NCI-H526 (cell line): ENCODE measurements around the gene PYGO2.

ENCODE experiments used
- DNase-seq, 2 experiments: peaks; one replicate each; lab custom pipeline; 2025; lab: John Stamatoyannopoulos, UW

The PYGO2 gene

GRCh38 chr1:154961207-154962155 is at the start of gene PYGO2:
Gene PYGO2, minus strand, starts transcription at chr1:154961782. Its CDS starts 206 bp downstream, at chr1:154961576.
- peak; percentile 87 to 97 for DNase-seq

DNA sequence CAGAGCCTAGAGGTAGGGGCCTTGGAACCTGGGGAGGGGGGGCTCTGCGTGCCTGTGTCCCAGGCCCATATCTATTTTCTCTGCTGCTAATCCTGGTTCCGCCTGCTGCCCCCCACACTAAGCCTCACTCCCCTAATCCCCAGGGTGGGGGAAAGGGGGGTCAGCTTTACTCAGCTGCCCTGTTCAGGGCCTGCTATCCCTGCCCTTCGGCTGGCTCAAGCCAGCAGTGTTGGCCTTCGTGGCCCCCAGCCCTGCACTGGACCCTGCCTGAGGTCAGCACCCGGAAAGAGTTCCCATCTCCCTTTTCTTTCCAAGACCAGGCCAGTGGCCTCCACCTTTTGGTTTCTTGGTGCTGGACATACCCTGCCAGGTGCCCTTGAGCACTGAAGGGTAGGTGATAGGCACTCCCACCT is 49.4 kb upstream of the PYGO2 start:
- no peak for DNase-seq

DNA sequence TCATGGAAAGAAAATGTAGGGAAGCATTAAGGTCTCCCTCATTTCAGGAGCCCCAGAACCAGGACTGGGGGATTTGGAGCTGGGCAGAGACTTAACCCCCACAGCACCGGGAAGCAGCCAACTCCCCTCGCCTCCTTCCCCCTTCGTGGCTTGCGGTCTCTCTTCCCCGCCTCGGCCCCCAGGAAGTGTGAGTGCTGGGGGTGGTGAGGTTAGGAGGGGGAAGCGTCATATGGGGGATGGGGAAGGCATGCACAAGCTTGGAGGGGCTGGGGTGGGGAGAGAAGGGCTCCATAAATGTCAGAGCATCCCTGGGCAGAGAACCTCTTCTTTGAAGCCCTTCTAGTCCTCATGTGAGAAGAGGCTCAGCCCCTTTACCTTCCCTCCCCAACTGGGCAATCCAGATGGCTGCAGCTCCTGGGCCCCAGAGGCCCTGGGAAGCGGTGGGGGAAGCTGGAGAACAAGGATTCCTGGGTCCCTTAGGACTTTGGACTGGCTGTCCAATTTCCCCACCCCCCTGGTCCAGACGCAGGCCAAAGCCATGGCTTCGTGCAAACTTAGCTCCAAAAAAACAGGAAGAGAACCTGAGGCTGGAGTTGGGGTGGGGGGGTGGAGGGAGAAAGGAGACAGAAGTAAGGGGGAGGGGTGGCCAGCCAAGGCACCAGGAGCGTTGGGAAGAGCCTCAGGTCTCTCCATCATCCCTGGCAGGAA is 48.8 kb upstream of the PYGO2 start:
- no peak for DNase-seq

- no peak for DNase-seq
These were observed 48.2 kb upstream of the PYGO2 start for GRCh38 chr1:155009742-155010141.

DNA sequence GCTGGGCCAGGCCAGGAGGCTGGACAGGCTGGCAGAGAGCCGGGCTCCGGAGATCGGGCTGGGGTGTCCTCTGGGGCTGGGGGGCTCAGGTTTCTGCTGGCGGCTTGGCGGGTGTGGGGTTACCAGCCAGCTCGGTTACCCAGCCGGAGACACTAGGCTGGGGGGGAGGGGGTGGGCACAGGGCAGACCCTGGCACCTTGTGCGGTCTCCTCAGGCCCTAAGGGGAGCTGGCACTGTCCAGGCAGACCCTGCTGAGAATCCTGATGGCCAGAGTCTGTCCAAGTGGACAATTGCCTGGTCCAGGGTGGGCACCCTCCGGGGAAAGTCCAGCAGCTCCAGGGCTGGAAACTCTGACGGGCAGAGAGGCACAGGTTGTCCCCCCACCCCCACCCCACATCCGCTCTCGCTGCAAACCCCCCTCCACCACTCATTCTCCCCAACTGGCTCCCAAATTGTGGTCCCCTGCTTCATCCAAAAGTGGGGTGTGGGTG is 47.7 kb upstream of the PYGO2 start:
- no peak for DNase-seq

GRCh38 chr1:155008015-155008941 is 46.7 kb upstream of the PYGO2 start:
- DNase-seq, result no peak

DNA sequence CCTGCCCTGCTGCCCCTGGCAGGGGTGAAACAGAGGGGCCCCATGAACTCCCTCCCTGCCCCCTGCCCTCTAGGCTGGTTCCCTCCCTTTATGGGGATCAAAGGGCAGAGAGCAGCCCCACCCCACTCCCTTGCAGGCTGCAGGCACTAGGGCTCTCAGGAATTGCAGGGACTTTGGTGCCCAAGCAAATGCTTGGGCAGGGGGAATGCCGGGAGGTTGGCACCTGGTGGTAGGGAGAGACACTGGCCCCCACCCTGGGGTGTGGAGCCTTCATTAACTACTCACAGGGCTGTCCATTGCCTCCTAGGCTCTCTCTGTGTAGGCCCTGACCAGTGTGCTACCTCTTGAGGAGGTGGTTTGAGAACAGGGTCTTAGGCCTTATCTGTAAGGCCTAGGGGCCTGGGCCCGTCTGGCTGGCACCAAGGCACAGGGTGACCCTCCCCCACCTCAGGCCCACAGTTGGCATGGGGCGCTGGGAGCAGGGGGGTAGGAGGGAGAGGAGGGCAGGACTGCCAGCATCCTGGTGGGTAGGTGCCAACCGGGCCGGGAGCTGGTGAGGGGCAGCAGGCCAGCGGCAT is 45.8 kb upstream of the PYGO2 start:
- no peak for DNase-seq

DNA sequence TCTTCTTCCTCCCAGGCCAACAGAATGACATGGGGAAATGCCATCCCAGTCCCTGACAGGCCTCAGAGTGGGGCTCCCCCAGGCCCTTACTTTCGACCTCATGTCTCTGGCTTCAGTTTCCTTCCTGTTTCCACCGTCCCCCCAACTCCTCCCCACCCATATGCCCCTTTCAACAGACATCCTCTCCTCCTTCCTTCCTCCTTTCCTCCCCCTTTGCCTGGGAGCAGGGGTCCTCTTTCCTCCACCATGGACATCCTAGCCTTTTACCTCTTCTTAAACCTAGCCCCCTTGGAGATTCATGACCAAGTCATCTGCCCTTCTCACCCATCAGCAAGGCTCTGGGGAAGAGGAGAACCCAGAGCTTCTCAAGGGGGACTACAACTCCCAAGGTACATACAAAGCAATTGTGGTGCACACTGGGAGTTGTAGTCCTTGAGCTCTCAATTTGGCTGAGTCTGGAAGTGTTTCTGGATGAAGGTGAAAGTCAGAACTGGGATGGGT is 45.1 kb upstream of the PYGO2 start:
- peak in 1 of 2 experiments; percentile 63 for DNase-seq

DNA sequence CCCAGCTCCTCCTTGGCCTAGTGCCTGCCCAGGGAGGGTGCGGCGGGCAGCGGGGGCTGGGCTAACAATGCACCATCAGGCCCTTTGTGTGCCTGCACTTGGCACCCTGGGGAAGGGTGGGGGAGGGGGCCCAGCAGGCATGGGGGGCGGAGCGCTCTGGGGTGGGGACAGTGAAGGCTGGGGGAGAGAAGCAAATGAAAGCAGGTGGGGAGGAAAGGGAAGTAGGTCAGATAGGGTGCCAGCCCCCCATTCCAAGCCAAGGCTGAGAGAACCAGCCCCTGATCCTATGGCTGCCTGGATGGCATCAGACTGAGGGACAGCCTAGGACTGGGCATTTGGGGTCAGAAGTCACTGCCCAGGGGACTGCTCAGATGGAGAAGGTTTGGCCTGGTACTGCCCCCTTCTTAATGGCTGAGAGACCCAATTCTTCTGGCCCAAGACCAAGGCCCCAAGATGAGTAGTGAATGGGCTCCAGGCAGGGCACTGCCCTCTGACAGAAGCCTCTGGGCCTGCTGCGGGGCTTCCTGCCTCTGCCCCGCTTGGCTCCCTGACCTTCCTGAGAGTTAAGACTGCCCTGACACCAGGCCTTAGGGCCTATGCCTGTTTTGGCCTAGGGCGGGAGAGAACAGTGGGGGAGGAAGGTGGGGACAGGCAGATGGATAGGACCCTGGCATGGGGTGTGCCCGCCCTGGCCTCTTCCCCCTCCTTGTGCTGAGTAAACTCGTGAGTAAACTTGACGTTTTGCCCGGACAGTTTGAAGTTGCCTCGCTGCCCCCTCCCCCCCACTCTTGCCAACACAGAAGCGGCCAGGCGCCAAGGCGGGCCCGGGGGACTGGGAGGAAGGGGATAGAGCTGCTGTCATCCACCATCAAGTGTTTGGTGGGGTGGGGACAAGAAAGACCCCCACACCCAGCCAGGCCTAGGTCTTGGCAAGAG is 43.8 kb upstream of the PYGO2 start:
- DNase-seq, result no peak

DNA sequence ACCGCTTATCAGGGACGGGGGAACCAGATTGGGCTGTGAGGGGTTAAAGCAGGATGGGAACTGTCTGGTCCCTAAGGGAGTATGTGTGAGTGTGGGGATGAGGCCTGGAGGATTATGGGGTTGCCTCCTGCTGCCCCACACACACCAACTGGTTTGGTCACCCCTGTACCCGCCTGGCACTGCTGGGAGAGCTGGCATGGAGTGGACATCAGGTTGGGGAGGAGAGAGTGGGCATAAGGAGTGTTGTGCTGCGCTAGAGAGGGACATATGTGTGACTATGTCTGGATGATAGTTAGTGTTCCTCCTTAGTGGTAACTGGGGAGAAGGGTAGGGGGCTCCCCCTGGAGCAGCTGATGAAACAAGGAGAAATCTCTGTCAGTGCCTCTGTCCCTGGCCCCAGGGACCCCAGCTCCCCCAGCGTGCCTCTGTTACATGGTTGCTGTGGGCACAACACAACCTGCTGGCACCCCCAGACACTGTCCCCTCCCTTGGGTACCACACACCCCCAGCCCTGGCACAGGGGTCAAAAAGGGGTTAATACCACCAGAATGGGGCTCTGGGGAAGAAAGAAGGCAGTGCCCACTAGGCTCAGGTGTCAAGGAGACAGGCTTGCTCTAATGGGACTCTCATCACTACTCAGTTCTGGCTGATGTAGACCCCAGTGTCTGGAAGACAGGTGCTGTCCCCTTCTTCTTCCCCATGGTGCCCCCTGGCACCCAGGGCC is 42.9 kb upstream of the PYGO2 start:
- peak in 1 of 2 experiments; percentile 75 for DNase-seq

- DNase-seq, result peak; percentile 48 to 77
These were observed 42.3 kb upstream of the PYGO2 start for GRCh38 chr1:155003766-155004351.

DNA sequence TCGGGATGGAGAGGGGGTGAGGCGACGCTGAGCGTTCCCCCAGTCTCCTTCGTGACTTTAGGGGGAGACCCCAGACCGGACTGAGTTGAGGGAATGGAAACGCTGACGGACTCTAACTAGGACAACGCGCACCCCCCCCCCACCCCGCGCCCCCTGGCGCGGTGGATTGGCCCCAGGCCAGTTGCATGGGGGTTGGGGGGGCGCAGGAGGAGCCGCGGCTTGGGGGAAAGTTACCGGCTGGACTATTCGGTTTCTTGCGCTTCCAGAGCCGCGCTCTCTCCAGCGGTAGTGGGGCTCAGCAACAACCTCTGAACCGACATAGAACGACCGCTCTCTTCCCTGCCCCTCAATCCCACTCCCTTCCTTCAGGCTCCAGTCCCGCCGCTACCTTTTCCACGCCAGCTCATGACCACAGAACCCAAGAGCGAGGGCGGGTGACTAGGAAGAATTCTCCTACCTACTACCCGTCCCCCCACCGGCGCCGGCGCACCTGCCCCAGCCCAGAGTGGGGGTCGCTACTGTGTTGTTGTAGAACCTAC is 41.7 kb upstream of the PYGO2 start:
- peak; percentile 63 to 79 for DNase-seq

GRCh38 chr1:155002464-155003226 is 41.1 kb upstream of the PYGO2 start, which contains the start of gene ZBTB7B:
Gene ZBTB7B, plus strand, starts transcription at chr1:155002802. Its CDS starts 11,859 bp downstream, at chr1:155014661.
- peak; percentile 66 to 79 for DNase-seq

DNA sequence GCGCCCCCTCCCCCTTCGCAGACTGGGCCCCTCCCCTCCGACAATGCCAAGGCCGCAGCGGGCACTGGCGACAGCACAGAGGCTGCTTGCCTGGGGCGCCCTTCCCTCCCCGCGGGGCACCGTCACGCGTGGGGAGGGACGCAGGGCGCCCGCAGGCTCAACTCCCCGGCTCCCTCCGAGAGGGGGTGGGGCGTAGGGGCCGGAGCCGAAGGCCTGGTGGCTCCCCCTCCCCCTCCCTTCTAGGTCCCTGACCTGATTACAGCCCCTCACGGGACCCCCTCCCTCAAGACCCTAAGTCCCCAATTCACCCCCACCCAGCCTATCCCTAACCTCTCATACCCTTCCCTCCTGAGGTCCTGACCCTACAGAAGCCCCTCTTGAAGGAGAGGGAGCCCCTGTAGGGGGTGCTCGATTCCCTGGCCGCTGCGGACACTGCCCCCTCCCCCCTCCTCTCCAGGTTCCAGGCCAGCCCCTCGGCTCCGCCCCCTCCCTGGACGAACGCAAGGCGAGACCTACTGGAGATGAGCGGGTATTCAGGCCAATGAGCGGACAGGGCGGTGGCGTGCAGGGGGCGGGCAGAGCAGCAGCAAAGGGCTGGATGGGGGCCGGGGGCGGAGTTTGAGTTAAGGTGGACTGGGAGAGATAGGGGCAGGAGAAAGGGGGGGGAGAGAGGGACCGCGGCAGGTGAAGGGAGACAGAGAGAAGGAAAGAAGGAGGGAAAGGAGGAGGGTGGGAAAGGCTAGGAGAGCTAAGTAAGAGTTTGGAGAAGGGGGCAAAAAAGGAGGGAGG is 40.3 kb upstream of the PYGO2 start:
- DNase-seq, result peak; percentile 100

DNA sequence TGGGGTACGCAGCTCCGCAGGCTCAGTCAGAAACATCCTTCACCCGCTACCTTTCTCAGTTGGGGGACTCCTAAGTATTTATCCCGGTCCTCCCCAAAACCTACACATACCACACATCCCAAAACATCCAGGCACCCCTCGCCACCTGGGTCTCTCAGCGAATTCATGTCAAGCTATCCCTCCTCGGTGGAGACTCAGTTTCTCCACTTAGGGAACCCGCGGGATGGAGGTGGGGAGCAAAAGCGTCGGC is 39.8 kb upstream of the PYGO2 start:
- DNase-seq, result peak in 1 of 2 experiments; percentile 95

DNA sequence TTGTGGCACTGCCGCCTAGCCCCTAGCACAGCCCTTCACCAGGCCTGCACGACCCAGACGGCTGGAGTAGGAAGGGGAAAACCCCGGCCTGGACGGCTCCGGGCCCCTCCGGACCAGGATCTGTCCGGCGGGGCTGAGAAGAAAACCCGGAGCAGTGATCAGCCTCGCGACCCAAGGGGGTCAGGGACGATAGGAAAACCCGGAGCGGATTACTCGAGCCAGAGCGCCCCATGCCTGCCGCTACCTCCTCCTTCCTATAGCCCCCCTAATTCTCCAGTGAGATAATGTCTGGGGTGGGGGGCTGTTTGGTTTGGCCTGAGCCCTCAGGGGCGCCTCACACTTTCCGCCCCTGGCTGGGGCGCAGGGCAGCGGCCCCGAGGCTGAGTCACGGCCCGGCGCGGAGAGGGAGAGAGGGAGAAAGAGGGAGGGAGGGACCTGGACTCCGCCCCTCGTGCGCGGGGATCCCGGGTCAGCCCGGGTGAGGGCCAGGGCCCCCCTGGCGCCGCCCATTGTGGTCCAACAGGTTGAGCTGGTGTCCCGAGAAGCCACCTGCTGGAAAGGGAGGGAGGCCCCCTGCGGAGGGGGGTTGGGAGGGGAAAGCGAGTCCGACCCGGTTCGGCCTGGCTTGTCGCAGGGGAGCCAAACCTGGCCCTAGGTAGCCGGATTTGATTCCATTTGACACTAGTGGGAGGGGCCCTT is 39.3 kb upstream of the PYGO2 start:
- peak; percentile 98 to 100 for DNase-seq

DNA sequence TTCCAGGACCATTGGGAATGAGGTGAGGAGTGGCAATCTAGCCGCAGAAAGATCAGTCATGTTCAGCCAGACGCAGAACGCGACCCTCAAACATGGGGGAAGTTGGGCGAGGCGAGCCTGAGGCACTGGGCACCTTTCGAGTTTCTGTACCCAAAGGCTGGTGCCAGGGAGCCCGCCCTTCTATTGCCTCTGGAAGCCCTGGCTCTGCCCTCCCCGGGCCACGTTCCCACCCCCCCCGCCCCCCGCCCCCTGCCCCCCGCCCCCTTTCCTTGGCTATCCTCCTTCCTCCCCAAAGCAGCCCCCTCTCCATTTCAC is 38.8 kb upstream of the PYGO2 start:
- DNase-seq, result no peak
